Testis (tissue), 3 donors: Measurements from ENCODE around the gene PWWP2B. TPM values are rescaled to one million over a fixed set of nuclear protein-coding genes. Genes with fewer than 3 reads are reported as not detected.

Experiments used
- DNase-seq: peaks from one replicate; pipeline ENCODE4 v3.0.0-alpha.2; 2019
- H3K27ac ChIP-seq, 2 donors: fragments of 200-600 bp; sonication (generic); one replicate each; pipeline ENCODE4 v1.5.1; 2019
- H3K27me3 ChIP-seq: fragments of 200-600 bp; sonication (generic); one replicate; pipeline ENCODE4 v1.5.1; 2019
- H3K36me3 ChIP-seq: fragments of 200-600 bp; sonication (generic); one replicate; pipeline ENCODE4 v1.5.1; 2017; ENCODE audit warnings: low read depth; ENCODE audit errors: missing control alignments
- H3K4me1 ChIP-seq: fragments of 200-600 bp; sonication (generic); one replicate; pipeline ENCODE4 v1.5.1; 2019
- H3K4me3 ChIP-seq, 2 donors: fragments of 200-600 bp; sonication (generic); one replicate each; pipeline ENCODE4 v1.5.1; 2017 to 2019
- H3K9me3 ChIP-seq: fragments of 200-600 bp; sonication (generic); one replicate; pipeline ENCODE4 v1.5.1; 2017
- CTCF ChIP-seq, 3 experiments: fragments of 450-650 bp in 2 of 3; fragments of 200-600 bp in 1 of 3; sonication (generic) in 1 of 3; IDR thresholded peaks; one replicate each; pipeline ENCODE4 v1.5.1; 2016 to 2019; ENCODE audit warnings: antibody characterized with exemption in 3 of 3, mild to moderate bottlenecking in 2 of 3, moderate library complexity in 1 of 3
- POLR2A ChIP-seq: fragments of 450-650 bp; IDR thresholded peaks from one replicate; pipeline ENCODE4 v1.6.1; 2017; ENCODE audit warnings: antibody characterized with exemption, mild to moderate bottlenecking, moderate library complexity
- WGBS, 2 donors: methylation state at CpG; one replicate each; pipeline ENCODE4 v1.1.5; 2018; 5-methylcytosine and 5-hydroxymethylcytosine counted together
- intact Hi-C: fragments of 100-400 bp; cut with DNase I; formaldehyde crosslinking; loops from one replicate; pipeline ENCODE4 v1.15.1; 2023; ENCODE audit warnings: low total_unique reads
- polyA plus RNA-seq: library from polyadenylated mRNA; stranded (reverse); fragments of 350-450 nt; fragmentation: Illumina TruSeq; extraction: RNeasy Lipid Tissue Mini Kit (QIAGEN cat#74804); gene quantifications from one replicate; pipeline ENCODE4 v1.2.3, GENCODE V29; 2014; ENCODE audit warnings: low read depth, low replicate concordance; ENCODE audit not compliant: insufficient read depth
- total RNA-seq, 2 donors: library from RNA; depleted of rRNA; stranded (reverse); fragments of >200 nt; gene quantifications; one replicate each; pipeline ENCODE4 v1.2.3, GENCODE V29; 2016

The PWWP2B gene
- total and polyA plus RNA-seq, 3 donors from 2014 or later = 16.0 to 45.1 (median 32.6) TPM

- intact Hi-C loops = no loop called here
- TF ChIP-seq POLR2A (no peak), CTCF (IDR thresholded peaks at IDR 0.05) (peak; percentile 20 to 28 (median 25))
- 57 to 75% methylated on average over 6 to 17 of the region's 17 CpGs for WGBS, 2 donors
- Histone ChIP-seq H3K27me3 (no peaks in the 10 kb centered on the region), H3K36me3 (no peaks in the 10 kb centered on the region), H3K4me3 (no peak overlapping the region), H3K9me3 (no peaks in the 10 kb centered on the region), H3K4me1 (peaks cover 17% of the 10 kb centered on the region), H3K27ac (peak overlapping the region in 1 of 2 donors; percentile 75)
- peak; percentile 64 for DNase-seq
These were observed 49.9 kb downstream of the PWWP2B start for GRCh38 chr10:132446661-132447445.

- WGBS, 2 donors = 67 to 78% methylated on average over 15 to 29 of the region's 29 CpGs
- DNase-seq = no peak
- Histone ChIP-seq H3K27me3 (no peaks in the 10 kb centered on the region), H3K4me3 (peak overlapping the region in 1 of 2 donors; percentile 26), H3K36me3 (no peaks in the 10 kb centered on the region), H3K9me3 (no peaks in the 10 kb centered on the region), H3K27ac (peak overlapping the region in 1 of 2 donors; percentile 75), H3K4me1 (peaks cover 21% of the 10 kb centered on the region)
- intact Hi-C loops = no loop called here
- no peak for TF ChIP-seq POLR2A
- no peak for TF ChIP-seq CTCF (IDR thresholded peaks at IDR 0.05)
These were observed 50.6 kb downstream of the PWWP2B start for GRCh38 chr10:132447446-132448247.

DNA sequence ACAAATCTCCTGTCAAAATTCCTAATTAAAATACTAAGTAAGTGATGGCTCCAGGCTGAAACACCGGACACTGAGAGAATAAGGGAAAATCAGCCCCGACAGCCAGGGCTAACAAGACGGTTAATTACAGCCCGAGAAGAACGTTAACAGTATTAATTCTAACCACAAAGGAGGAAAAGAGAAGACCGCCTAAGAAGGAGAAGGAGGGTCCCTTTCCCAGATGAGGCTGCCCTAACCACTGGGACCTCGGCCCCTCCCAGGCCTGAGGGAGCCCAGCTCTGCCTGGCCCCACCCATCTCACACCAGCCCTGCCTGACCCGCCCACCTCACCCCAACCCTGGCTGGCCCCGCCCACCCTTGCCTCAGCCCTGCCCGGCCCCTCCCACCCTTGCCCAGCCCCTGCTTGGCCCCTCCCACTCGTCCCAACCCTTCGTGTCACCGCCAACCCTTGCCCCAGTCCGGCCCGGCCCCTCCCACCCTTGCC lies 51.3 kb downstream of the PWWP2B start:
- intact Hi-C loops = no loop called here
- Histone ChIP-seq H3K9me3 (no peaks in the 10 kb centered on the region), H3K27ac (peak overlapping the region in 1 of 2 donors; percentile 75), H3K4me3 (peak overlapping the region in 1 of 2 donors; percentile 26), H3K27me3 (no peaks in the 10 kb centered on the region), H3K36me3 (no peaks in the 10 kb centered on the region), H3K4me1 (peaks cover 27% of the 10 kb centered on the region)
- TF ChIP-seq CTCF (IDR thresholded peaks at IDR 0.05) = no peak
- TF ChIP-seq POLR2A = no peak
- WGBS, 2 donors = 48 to 54% methylated on average over 10 to 15 of the region's 15 CpGs
- no peak for DNase-seq

DNA sequence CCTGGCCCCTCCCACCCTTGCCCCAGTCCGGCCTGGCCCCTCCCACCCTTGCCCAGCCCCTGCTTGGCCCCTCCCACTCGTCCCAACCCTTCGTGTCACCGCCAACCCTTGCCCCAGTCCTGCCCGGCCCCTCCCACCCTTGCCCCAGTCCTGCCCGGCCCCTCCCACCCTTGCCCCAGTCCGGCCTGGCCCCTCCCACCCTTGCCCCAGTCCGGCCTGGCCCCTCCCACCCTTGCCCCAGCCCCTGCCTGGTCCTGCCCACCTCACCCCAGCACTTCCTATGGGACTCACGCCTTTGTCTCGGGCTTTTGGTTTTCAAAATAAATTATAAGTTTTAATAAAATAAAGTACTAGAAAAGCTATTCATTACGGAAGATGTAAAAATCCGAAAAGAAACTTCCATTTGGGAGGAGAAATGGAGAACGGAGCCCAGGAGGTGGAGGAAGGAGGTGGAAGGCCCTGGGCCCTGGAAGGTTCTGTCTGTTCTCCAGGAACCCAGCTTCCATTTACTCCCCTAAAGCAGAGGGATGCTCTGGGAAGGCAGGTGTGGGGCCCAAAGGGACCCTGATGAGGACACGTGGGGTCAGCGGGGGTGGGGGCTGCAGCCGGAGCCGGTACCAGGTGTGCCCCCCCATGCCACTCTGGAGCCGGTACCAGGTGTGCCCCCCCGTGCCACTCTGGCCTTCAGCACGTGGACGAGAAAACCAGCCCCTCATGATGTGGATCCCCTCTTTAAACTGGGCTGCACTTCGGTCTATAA lies 52.2 kb downstream of the PWWP2B start:
- no peak for TF ChIP-seq POLR2A
- no peak for TF ChIP-seq CTCF (IDR thresholded peaks at IDR 0.05)
- DNase-seq = no peak
- intact Hi-C loops = no loop called here
- Histone ChIP-seq H3K9me3 (no peaks in the 10 kb centered on the region), H3K4me3 (no peak overlapping the region), H3K27ac (no peak overlapping the region), H3K4me1 (peaks cover 36% of the 10 kb centered on the region), H3K27me3 (no peaks in the 10 kb centered on the region), H3K36me3 (no peaks in the 10 kb centered on the region)
- 70 to 74% methylated on average over 14 to 15 of the region's 22 CpGs for WGBS, 2 donors
